WERI-Rb-1 (cell line): Measurements from ENCODE around the gene HMCN2.

Experiments
- DNase-seq: peaks from one replicate; pipeline ENCODE4 v3.0.0-alpha.2; 2020
- H3K27ac ChIP-seq: fragments of 250-450 bp; sonication (Bioruptor Pico); 2 replicates; pipeline ENCODE4 v1.5.1; 2020; ENCODE audit warnings: mild to moderate bottlenecking, moderate library complexity
- H3K27me3 ChIP-seq: fragments of 250-450 bp; sonication (Bioruptor Pico); 2 replicates; pipeline ENCODE4 v1.5.1; 2021; ENCODE audit warnings: mild to moderate bottlenecking, low read depth, moderate library complexity; ENCODE audit not compliant: insufficient read depth, severe bottlenecking
- H3K36me3 ChIP-seq: fragments of 250-450 bp; sonication (Bioruptor Pico); 2 replicates; pipeline ENCODE4 v1.5.1; 2020; ENCODE audit warnings: mild to moderate bottlenecking, moderate library complexity
- H3K4me3 ChIP-seq: 2 replicates; pipeline ENCODE4 v1.5.1; 2011; ENCODE audit warnings: low read depth, mild to moderate bottlenecking, control low read depth, low read length
- H3K9me3 ChIP-seq: fragments of 250-450 bp; sonication (Bioruptor Pico); 2 replicates; pipeline ENCODE4 v1.5.1; 2021; ENCODE audit warnings: mild to moderate bottlenecking, moderate library complexity; ENCODE audit not compliant: severe bottlenecking
- TF ChIP-seq, protein P1 (sequence below): IDR thresholded peaks from 2 replicates; pipeline ENCODE4 v1.5.1; 2011; ENCODE audit warnings: low read depth, mild to moderate bottlenecking, control low read depth, inconsistent platforms, low read length

Gene HMCN2

DNA sequence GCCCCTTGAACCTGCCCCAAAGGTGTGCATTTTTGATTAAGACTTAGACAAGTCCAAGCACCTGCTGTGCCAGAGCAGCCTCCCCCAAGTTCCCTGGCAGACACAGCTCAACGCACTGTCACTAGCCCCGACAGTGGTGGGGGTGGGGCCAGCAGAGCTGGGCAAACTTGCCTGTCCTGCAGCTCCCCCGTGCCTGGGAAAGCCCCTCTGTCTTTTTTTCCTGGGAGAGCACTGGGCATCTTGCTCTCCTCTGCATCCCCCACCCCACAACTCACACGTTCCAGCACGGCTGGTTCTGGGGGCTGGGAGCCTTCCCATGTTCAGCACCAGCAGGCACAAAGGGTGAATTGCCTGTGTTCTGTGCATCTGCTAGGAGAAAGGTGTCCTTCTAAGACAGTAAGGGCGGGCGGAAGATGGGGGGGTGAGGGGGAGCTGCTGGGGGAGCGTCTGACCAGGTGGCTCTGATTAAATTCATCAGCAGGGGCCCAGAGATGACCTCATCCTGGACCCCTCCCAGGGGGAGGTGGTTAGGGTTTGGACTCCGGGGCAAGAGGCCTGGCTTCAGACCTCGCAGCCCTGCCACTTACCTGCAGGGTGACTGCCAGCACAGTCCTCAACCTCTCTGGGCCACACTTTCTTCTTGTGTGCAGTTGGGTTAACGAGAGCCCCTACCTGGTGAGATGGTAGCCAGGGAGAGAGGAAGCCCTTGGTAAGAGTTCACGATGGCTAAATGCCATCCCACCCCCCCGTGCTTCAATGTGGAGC, 23.5 kb downstream of the HMCN2 start:
- H3K36me3 ChIP-seq = no peaks in the 10 kb centered on the region
- H3K27ac ChIP-seq = no peak overlapping the region
- no peaks in the 10 kb centered on the region for H3K9me3 ChIP-seq
- H3K27me3 ChIP-seq = no peaks in the 10 kb centered on the region
- TF ChIP-seq, protein P1, sequence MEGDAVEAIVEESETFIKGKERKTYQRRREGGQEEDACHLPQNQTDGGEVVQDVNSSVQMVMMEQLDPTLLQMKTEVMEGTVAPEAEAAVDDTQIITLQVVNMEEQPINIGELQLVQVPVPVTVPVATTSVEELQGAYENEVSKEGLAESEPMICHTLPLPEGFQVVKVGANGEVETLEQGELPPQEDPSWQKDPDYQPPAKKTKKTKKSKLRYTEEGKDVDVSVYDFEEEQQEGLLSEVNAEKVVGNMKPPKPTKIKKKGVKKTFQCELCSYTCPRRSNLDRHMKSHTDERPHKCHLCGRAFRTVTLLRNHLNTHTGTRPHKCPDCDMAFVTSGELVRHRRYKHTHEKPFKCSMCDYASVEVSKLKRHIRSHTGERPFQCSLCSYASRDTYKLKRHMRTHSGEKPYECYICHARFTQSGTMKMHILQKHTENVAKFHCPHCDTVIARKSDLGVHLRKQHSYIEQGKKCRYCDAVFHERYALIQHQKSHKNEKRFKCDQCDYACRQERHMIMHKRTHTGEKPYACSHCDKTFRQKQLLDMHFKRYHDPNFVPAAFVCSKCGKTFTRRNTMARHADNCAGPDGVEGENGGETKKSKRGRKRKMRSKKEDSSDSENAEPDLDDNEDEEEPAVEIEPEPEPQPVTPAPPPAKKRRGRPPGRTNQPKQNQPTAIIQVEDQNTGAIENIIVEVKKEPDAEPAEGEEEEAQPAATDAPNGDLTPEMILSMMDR = no peak
- no peak overlapping the region for H3K4me3 ChIP-seq
- peak; percentile 41 for DNase-seq

DNA sequence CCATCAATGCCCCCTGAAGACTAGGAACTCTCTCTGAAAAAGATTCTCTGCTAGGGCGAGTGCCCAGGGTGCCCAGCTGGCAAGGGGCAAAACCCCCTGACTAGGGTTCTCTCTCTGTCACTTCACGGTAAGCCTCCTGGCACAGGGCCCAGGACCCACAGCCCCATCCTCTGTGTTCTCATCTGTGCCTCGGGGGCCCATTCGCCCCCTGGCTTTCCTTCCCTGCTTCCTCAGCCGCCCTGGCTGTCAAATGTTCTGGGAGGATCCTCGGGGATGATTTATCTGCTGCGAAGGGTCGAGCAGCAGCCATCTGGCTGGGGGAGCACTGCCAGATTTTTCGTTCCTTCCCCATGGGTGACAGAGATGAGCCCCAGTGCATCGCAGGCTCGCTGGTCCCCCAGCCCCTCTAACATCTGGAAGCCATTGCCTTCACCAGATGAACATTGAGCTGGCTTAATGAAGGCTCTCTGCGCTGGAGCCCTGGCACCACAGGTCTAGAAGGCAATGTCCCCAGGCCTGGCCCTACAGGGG, 24.2 kb downstream of the HMCN2 start:
- H3K36me3 ChIP-seq = no peaks in the 10 kb centered on the region
- DNase-seq = peak; percentile 9
- TF ChIP-seq, protein P1 = no peak
- H3K27me3 ChIP-seq = no peaks in the 10 kb centered on the region
- H3K9me3 ChIP-seq = no peaks in the 10 kb centered on the region
- H3K4me3 ChIP-seq = no peak overlapping the region
- H3K27ac ChIP-seq = no peak overlapping the region

DNA sequence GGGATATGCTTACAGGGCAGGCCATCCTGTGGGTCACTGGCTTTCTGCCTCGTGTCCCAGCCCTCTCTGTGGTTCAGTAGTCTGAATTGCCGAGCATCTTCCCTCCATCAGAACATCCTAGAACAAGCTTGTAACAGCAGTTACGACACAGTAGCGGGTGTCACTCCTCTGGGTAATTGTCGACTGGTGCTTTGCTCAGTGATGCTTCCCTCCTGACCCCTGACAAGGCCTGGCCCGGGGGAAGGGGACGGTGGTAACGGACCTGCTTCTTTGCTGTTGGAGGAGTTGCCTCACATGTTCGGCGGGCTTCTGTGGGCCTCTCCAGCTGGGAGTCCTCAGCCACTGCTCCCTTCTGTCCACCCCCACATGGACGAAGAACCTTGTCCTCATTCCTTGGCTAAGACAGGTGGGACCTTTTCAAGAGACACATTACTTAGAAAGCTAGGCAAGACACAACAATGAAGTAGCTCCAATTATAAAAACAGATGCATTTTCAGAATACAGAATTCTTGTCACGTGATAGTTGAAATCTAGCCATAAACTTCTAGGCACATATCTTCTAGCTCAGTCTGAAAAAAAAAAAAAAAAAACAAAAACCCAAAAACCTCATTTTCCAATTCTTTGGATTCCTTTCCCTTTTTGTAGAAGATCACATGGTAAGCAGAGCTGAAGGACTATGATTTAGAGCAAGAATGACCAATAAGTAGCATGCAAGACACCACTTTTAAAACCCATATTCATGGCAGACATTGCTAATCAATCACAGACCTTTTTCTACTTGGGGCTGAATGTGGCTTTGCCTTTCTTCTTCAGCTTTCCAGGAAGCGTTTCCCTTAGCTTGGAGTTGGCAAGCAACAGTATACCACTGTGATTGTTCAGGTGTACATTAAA, 25.0 kb downstream of the HMCN2 start:
- Histone ChIP-seq H3K4me3 (no peak overlapping the region), H3K9me3 (no peaks in the 10 kb centered on the region), H3K36me3 (no peaks in the 10 kb centered on the region), H3K27me3 (no peaks in the 10 kb centered on the region), H3K27ac (no peak overlapping the region)
- TF ChIP-seq, protein P1 = no peak
- DNase-seq = no peak

DNA sequence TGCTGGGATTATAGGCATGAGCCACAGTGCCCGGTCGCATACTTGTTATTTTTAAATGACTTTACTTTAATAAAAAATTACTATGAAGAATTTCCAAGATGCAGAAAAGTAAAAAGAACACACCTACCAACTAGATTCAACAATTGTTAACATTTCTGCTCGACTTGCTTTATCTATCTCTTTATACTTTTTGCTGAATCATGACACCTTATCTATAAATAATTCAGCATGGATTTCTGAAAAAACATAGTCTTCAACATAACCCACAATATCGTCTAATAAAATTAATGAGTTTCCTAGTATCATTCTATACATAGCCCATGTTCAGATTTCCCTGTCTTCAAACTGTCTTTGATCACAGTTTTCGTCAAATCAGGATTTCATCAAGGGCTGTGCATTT, 25.9 kb downstream of the HMCN2 start:
- no peaks in the 10 kb centered on the region for H3K27me3 ChIP-seq
- no peaks in the 10 kb centered on the region for H3K36me3 ChIP-seq
- no peaks in the 10 kb centered on the region for H3K9me3 ChIP-seq
- TF ChIP-seq, protein P1 = no peak
- no peak for DNase-seq
- no peak overlapping the region for H3K4me3 ChIP-seq
- H3K27ac ChIP-seq = no peak overlapping the region

DNA sequence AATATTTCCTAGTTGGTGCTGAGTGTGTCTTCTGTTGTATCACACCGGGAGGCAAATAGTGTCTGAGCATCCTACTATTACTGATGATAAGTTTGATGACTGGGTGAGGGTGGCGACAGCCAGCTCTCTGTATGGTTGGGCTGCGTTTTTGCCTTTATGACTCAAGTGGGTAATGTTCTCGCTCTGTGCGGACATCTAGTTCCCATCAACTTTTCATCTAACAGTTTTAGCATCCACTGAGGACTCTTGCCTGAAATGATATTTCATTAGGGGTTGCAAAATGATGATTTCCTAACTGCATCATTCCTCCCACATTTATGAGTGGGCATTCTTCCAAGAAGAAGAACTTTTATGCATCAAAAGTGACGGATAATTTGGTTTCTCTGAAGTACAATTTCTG, 26.5 kb downstream of the HMCN2 start:
- Histone ChIP-seq H3K36me3 (no peaks in the 10 kb centered on the region), H3K9me3 (no peaks in the 10 kb centered on the region), H3K27me3 (no peaks in the 10 kb centered on the region), H3K27ac (no peak overlapping the region), H3K4me3 (no peak overlapping the region)
- DNase-seq = no peak
- TF ChIP-seq, protein P1 = no peak
